Left ventricle myocardium inferior (tissue), 1 donor: Measurements from ENCODE around the gene KLRC2. TPM values are rescaled to one million over a fixed set of nuclear protein-coding genes. Genes with fewer than 3 reads are reported as not detected.

ENCODE experiments used
- DNase-seq: peaks from one replicate; pipeline ENCODE4 v3.0.0-alpha.2; 2020
- H3K27ac ChIP-seq: fragments of 200-600 bp; replicated peaks from 2 replicates; pipeline ENCODE4 v1.8.0; 2021
- H3K27me3 ChIP-seq: fragments of 200-600 bp; 2 replicates; pipeline ENCODE4 v1.8.0; 2021; ENCODE audit warnings: low read depth
- H3K36me3 ChIP-seq: fragments of 200-600 bp; 2 replicates; pipeline ENCODE4 v1.8.0; 2021
- H3K4me1 ChIP-seq: fragments of 200-600 bp; 2 replicates; pipeline ENCODE4 v1.8.0; 2021
- H3K4me3 ChIP-seq: fragments of 200-600 bp; 2 replicates; pipeline ENCODE4 v1.8.0; 2021; ENCODE audit warnings: mild to moderate bottlenecking, moderate library complexity
- H3K9me3 ChIP-seq: fragments of 200-600 bp; replicated peaks from 2 replicates; pipeline ENCODE4 v1.8.0; 2021
- intact Hi-C: fragments of 100-400 bp; cut with micrococcal nuclease; formaldehyde crosslinking; loops from one replicate; pipeline ENCODE4 v1.11.0; 2022
- total RNA-seq: library from RNA; stranded (reverse); fragmentation: NEBNext Ultra II Directional; extraction: Animal tissue kit (Norgen Biotek cat#: 25700); gene quantifications from one replicate; pipeline ENCODE4 v1.2.1, GENCODE V29; 2021
- TF ChIP-seq, protein P1 (sequence below): fragments of 200-600 bp; IDR thresholded peaks from 2 replicates; pipeline ENCODE4 v1.8.0; 2021; ENCODE audit warnings: antibody characterized with exemption, mild to moderate bottlenecking, borderline replicate concordance
- donor health status: DM: no; HTN: yes; CAD: no; lungs with severe emphysema.

The KLRC2 gene
- total RNA-seq, 1 donor from 2014 or later, result not detected

DNA sequence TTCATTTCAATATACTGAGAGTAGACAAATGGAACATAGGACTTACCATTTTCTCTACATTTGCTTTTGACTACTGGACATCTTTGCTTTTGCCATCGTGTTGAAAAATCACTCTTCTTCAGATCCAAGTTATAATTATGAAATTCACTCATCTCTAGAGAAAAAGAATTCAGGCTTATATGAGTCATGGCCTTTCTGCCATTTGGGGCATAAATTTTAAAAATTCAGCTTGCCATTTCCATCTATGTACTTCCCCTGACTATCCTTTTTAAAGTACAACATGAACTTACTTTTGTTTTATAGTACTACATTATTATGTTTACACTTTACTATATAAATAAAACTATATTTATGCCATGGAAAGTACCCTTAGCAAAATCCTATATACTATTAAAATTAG is 49.0 kb downstream of the KLRC2 start:
- Histone ChIP-seq H3K27me3 (no peaks in the 10 kb centered on the region), H3K4me1 (no peaks in the 10 kb centered on the region), H3K9me3 (peaks cover 12% of the 10 kb centered on the region), H3K36me3 (no peaks in the 10 kb centered on the region), H3K4me3 (no peak overlapping the region), H3K27ac (no peak overlapping the region)
- TF ChIP-seq, protein P1, sequence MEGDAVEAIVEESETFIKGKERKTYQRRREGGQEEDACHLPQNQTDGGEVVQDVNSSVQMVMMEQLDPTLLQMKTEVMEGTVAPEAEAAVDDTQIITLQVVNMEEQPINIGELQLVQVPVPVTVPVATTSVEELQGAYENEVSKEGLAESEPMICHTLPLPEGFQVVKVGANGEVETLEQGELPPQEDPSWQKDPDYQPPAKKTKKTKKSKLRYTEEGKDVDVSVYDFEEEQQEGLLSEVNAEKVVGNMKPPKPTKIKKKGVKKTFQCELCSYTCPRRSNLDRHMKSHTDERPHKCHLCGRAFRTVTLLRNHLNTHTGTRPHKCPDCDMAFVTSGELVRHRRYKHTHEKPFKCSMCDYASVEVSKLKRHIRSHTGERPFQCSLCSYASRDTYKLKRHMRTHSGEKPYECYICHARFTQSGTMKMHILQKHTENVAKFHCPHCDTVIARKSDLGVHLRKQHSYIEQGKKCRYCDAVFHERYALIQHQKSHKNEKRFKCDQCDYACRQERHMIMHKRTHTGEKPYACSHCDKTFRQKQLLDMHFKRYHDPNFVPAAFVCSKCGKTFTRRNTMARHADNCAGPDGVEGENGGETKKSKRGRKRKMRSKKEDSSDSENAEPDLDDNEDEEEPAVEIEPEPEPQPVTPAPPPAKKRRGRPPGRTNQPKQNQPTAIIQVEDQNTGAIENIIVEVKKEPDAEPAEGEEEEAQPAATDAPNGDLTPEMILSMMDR, result no peak
- intact Hi-C loops, result no loop called here
- DNase-seq, result no peak

DNA sequence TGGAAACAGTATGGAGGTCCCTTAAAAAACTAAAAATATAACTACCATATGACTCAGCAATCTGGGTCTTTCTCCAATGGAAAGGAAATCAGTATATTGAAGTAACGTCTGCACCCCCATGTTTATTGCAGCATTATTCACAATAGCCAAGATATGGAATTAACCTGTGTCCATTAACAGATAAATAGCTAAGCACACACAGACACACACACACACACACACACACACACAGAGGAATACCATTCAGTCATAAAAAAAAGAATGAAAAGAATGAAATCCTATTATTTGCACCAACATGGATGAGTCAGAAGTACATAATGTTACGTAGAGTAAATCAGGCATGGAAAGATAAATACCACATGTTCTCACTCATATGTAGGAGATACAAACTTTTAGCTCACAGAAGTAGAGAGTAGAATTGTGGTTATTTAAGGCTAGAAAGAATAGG is 50.6 kb downstream of the KLRC2 start:
- Histone ChIP-seq H3K27me3 (no peaks in the 10 kb centered on the region), H3K36me3 (no peaks in the 10 kb centered on the region), H3K4me3 (no peak overlapping the region), H3K27ac (no peak overlapping the region), H3K4me1 (no peaks in the 10 kb centered on the region), H3K9me3 (peaks cover 12% of the 10 kb centered on the region)
- intact Hi-C loops, result no loop called here
- TF ChIP-seq, protein P1, result no peak
- no peak for DNase-seq

DNA sequence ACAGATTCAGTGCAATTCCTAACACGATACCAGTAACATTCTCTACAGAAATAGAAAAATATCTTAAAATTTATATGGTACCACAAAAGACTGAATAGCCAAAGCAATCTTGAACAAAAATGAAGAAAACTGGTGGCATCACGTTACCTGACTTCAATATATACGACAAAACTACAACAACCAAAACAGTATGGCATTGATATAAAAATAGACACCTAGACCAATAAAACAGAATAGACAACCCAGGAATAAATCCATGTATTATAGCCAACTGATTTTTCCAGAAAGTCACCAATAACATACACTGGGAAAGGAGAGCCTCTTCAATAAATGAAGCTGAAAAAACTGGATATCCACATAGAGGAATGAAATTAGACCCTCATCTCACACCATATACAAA is 51.6 kb downstream of the KLRC2 start:
- H3K27me3 ChIP-seq, result no peaks in the 10 kb centered on the region
- H3K36me3 ChIP-seq, result no peaks in the 10 kb centered on the region
- peaks cover 12% of the 10 kb centered on the region for H3K9me3 ChIP-seq
- no peaks in the 10 kb centered on the region for H3K4me1 ChIP-seq
- no peak overlapping the region for H3K4me3 ChIP-seq
- TF ChIP-seq, protein P1, result no peak
- no peak for DNase-seq
- intact Hi-C loops, result no loop called here
- no peak overlapping the region for H3K27ac ChIP-seq

DNA sequence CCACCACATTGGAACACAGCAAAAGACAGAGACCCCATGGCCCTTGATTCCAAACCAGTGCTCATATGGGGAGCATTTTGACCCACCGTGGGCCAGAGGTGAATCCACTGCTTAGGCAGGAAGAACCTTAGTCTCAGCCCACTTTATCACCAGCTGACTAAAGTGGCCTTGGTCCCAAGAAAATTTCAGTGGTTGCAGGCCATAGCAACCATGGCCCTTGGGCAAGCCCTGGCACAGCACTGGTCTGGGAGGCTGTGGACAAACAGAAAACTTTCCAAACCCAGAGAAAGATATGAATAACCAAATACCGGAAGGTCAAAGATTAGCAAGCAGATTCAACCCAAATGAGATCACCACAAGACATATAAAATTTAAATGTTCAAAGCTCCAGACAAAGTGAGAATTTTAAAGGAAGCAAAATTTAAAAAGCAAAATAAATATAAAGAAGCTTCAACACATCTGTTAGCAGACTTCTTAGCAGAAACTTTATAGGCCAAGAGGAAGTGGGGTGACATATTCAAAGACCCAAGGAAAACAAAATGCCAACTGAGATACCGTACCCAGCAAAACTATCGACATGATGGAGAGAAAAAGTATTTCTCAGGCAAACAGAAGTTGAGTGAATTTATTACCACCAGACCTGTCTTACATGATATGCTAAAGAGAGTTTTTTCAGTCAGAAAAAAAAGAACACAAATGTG is 53.7 kb downstream of the KLRC2 start:
- no peak for DNase-seq
- Histone ChIP-seq H3K9me3 (peaks cover 12% of the 10 kb centered on the region), H3K27me3 (no peaks in the 10 kb centered on the region), H3K4me1 (no peaks in the 10 kb centered on the region), H3K4me3 (no peak overlapping the region), H3K36me3 (no peaks in the 10 kb centered on the region), H3K27ac (no peak overlapping the region)
- intact Hi-C loops, result no loop called here
- TF ChIP-seq, protein P1, result no peak

Other genes starting within 250 kb of the KLRC2 start
- 360 TPM for gene GABARAPL1, start 223.1 kb downstream of the KLRC2 start, total RNA-seq
- 1.4 TPM for gene KLRD1, start 128.1 kb downstream of the KLRC2 start, total RNA-seq
- 0.36 TPM for gene KLRK1, start 46.0 kb downstream of the KLRC2 start, total RNA-seq
- not detected for gene KLRC4, start 26.3 kb downstream of the KLRC2 start, total RNA-seq
- not detected for gene KLRC3, start 15.4 kb downstream of the KLRC2 start, total RNA-seq
- not detected for gene KLRC1, start 17.4 kb upstream of the KLRC2 start, total RNA-seq
- gene EIF2S3B, start 69.9 kb upstream of the KLRC2 start, total RNA-seq, result 0.22 TPM
- 13.9 TPM for gene MAGOHB, start 177.6 kb upstream of the KLRC2 start, total RNA-seq
- not detected for gene STYK1, start 238.0 kb upstream of the KLRC2 start, total RNA-seq